K562 (cell line): Measurements from ENCODE around the gene RASAL1. TPM values are rescaled to one million over a fixed set of nuclear protein-coding genes. Genes with fewer than 3 reads are reported as not detected.

Source experiments
- ATAC-seq: fragments of 200-7000 bp; cut with Tn5 transposase; 3 replicates; pipeline ENCODE4 v1.9.1; 2020; ENCODE audit warnings: moderate library complexity
- BruUV-seq: library from RNA; stranded (reverse); fragments of 400-500 nt; replicated peaks from 2 replicates; lab custom pipeline; 2021; lab: Mats Ljungman, UMichigan
- CTCF ChIA-PET: fragments of 300-600 bp; formaldehyde crosslinking; extraction: SDS; loops from one replicate; lab custom pipeline; 2021; ENCODE audit warnings: low intra/inter-chr PET ratio; lab: Yijun Ruan, JAX
- POLR2A ChIA-PET: fragments of 300-600, 350-650 bp; sonication (Branson Sonifier 250); formaldehyde crosslinking; extraction: SDS; loops from one replicate; lab custom pipeline; 2021; ENCODE audit warnings: antibody characterized with exemption, inconsistent platforms; lab: Yijun Ruan, JAX
- DNase-seq, 4 experiments: peaks; one replicate each; pipeline versions ENCODE4 v3.0.0 to v3.0.0-alpha.2; 2011 to 2018; ENCODE audit warnings: low spot score in 3 of 4, mixed read lengths in 3 of 4; ENCODE audit errors: extremely low read depth in 1 of 4
- FAIRE-seq: peaks from 2 replicates; lab custom pipeline; 2011; peaks lifted over from hg19 to GRCh38; lab: Jason Lieb, UNC
- H2AFZ ChIP-seq: 2 replicates; pipeline ENCODE4 v1.6.0; 2011; ENCODE audit warnings: low read depth, low read length, control low read depth, inconsistent platforms
- H3K27ac ChIP-seq: fragments of 200-600 bp; 3 replicates; pipeline ENCODE4 v1.8.0; 2011; ENCODE audit warnings: low read depth, mild to moderate bottlenecking, control low read depth, inconsistent platforms, low read length, moderate library complexity, mixed read lengths; ENCODE audit errors: extremely low read depth
- H3K27me3 ChIP-seq, 2 experiments: fragments of 300-600 bp in 1 of 2; 2 replicates in 1 of 2; 3 replicates in 1 of 2; pipeline versions ENCODE4 v1.6.0 to v1.8.0; 2011; ENCODE audit warnings: inconsistent platforms in 2 of 2, low read length in 2 of 2, mild to moderate bottlenecking in 1 of 2, mixed read lengths in 1 of 2, moderate library complexity in 1 of 2; ENCODE audit not compliant: control insufficient read depth in 2 of 2, insufficient read depth in 2 of 2
- H3K36me3 ChIP-seq: fragments of 300-600 bp; 3 replicates; pipeline ENCODE4 v1.8.0; 2011; ENCODE audit warnings: mild to moderate bottlenecking, low read length, inconsistent platforms; ENCODE audit not compliant: control insufficient read depth, insufficient read depth
- H3K4me1 ChIP-seq, 2 experiments: fragments of 200-600 bp in 1 of 2; replicated peaks in 1 of 2; 2 replicates in 1 of 2; 3 replicates in 1 of 2; pipeline versions ENCODE4 v1.5.1 to v1.8.0; 2011; ENCODE audit warnings: inconsistent platforms in 2 of 2, low read length in 2 of 2, mild to moderate bottlenecking in 1 of 2, mixed read lengths in 1 of 2, moderate library complexity in 1 of 2; ENCODE audit not compliant: control insufficient read depth in 2 of 2, insufficient read depth in 2 of 2
- H3K4me2 ChIP-seq: 2 replicates; pipeline ENCODE4 v1.6.1; 2011; ENCODE audit warnings: low read length, control low read depth, inconsistent platforms, mixed read lengths; ENCODE audit not compliant: insufficient read depth
- H3K4me3 ChIP-seq: fragments of 200-600 bp; sonication (generic), shearing (Covaris generic); 2 replicates; pipeline ENCODE4 v1.5.1; 2016; ENCODE audit warnings: control low read depth, inconsistent platforms
- H3K79me2 ChIP-seq: fragments of 200-600 bp; 3 replicates; pipeline ENCODE4 v1.8.0; 2011; ENCODE audit warnings: low read length, inconsistent platforms; ENCODE audit not compliant: control insufficient read depth, insufficient read depth
- H3K9ac ChIP-seq, 2 experiments: 2 replicates each; pipeline versions ENCODE4 v1.6.0 to v1.6.1; 2011; ENCODE audit warnings: low read depth in 2 of 2, low read length in 2 of 2, control low read depth in 1 of 2, inconsistent platforms in 1 of 2, mild to moderate bottlenecking in 1 of 2, mixed read lengths in 1 of 2; ENCODE audit not compliant: insufficient read depth in 1 of 2
- H3K9me1 ChIP-seq: one replicate; pipeline ENCODE4 v1.6.0; 2011; ENCODE audit warnings: inconsistent platforms, mild to moderate bottlenecking, low read length, moderate library complexity; ENCODE audit not compliant: control insufficient read depth, insufficient read depth
- H3K9me3 ChIP-seq: replicated peaks from 2 replicates; pipeline ENCODE4 v1.5.1; 2011; ENCODE audit warnings: low read depth, low read length, inconsistent platforms; ENCODE audit not compliant: control insufficient read depth, insufficient read depth
- H4K20me1 ChIP-seq: replicated peaks from 2 replicates; pipeline ENCODE4 v1.6.1; 2011; ENCODE audit warnings: low read length, inconsistent platforms, mixed read lengths; ENCODE audit not compliant: control insufficient read depth, insufficient read depth
- JUND ChIP-seq, 2 experiments: IDR thresholded peaks; 2 replicates in 1 of 2; 3 replicates in 1 of 2; pipeline ENCODE4 v1.6.1; 2011; ENCODE audit warnings: borderline replicate concordance in 2 of 2, low read depth in 2 of 2, low read length in 2 of 2, improper control_type of control experiment in 1 of 2, missing biosample characterization in 1 of 2, missing genetic modification characterization in 1 of 2, missing genetic modification reagents in 1 of 2
- MBD2 ChIP-seq: sonication (generic); IDR thresholded peaks from 2 replicates; pipeline ENCODE4 v1.6.1; 2016; ENCODE audit warnings: low read depth, borderline replicate concordance
- ZBTB17 ChIP-seq: fragments of 450-650 bp; formaldehyde crosslinking; IDR thresholded peaks from 2 replicates; pipeline ENCODE4 v1.4.0; 2020; ENCODE audit warnings: mild to moderate bottlenecking
- ZFP36 ChIP-seq: fragments of 150-350 bp; IDR thresholded peaks from 2 replicates; pipeline ENCODE4 v1.6.1; 2018; ENCODE audit warnings: low read length, low read depth; ENCODE audit not compliant: partially characterized antibody
- in situ Hi-C: fragments of 300-500 bp; cut with MboI; formaldehyde crosslinking; loops from 4 replicates; pipeline ENCODE4 v1.15.0; 2018; ENCODE audit warnings: inconsistent platforms, mixed read lengths
- intact Hi-C: fragments of 100-400 bp; cut with micrococcal nuclease; formaldehyde crosslinking; loops from 2 replicates; pipeline ENCODE4 v1.14.2; 2022
- polyA plus RNA-seq, 8 experiments: library from polyadenylated mRNA; depleted of rRNA in 4 of 8; stranded (reverse) in 5 of 8; unstranded in 3 of 8; fragments of >200 nt; fragmentation: Nextera tagmentation in 2 of 8; fragmentation: Illumina TruSeq in 1 of 8; extraction: Ambion mirVana in 2 of 8; extraction: Trizol in 1 of 8; gene quantifications; 2 replicates each; pipeline versions ENCODE4 v1.2.1 to v1.2.3, GENCODE V29; 2011 to 2014; ENCODE audit warnings: inconsistent platforms in 1 of 8, missing spikeins in 1 of 8
- total RNA-seq, 7 experiments: library from RNA; depleted of rRNA in 6 of 7; stranded (reverse); fragments of >200 nt in 6 of 7; fragmentation: Illumina TruSeq in 2 of 7; extraction: Trizol in 2 of 7; gene quantifications; 2 replicates each; pipeline versions ENCODE4 v1.2.1 to v1.2.3, GENCODE V29; 2011 to 2021; ENCODE audit warnings: low replicate concordance in 1 of 7
- TF ChIP-seq, protein P1 (sequence below): IDR thresholded peaks from 3 replicates; pipeline ENCODE4 v1.6.1; 2011; ENCODE audit warnings: borderline replicate concordance, mild to moderate bottlenecking, moderate library complexity; ENCODE audit not compliant: insufficient read length; ENCODE audit errors: extremely low read depth
- TF ChIP-seq, protein P2 (sequence below), 2 experiments: fragments of 450-650 bp; IDR thresholded peaks; 2 replicates each; pipeline ENCODE4 v1.6.1; 2016

RASAL1 gene
- total and polyA plus RNA-seq, 9 of the 15 experiments (the other 6 are each of a cell fraction or from before 2014, with no cell fraction given), result 0.06 to 0.16 (median 0.14) TPM; not detected in 6

DNA sequence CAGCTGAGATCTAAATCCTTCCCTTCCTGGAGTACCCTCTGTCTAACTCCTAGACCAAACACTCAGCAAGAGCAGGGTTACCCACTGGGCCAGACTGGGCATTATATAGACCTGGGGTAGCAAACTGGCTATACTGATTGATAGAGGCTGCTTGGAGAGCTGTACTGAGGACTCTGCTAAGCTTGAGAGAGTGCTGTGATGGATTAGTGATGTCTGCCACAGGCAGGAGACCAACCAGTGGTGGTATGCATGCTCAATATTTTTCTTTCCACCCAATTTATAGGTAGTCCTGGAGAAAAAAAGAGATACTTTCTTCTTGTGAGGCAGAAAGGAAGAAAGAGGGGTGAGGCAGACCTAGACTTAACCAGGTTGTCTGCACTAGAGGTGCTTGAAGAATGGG lies 45.7 kb downstream of the RASAL1 start:
- Histone ChIP-seq H3K79me2 (no peaks in the 10 kb centered on the region), H3K9me3 (no peaks in the 10 kb centered on the region), H3K27ac (no peak overlapping the region), H4K20me1 (peaks cover 8% of the 10 kb centered on the region; the same call in 1 of the 2 replicates), H3K4me1 (peaks cover 2 to 31% of the 10 kb centered on the region in 2 experiments; a peak in 3 of 5 replicates), H3K9me1 (no peaks in the 10 kb centered on the region), H3K36me3 (no peaks in the 10 kb centered on the region), H3K4me3 (no peak overlapping the region), H3K9ac (no peak overlapping the region), H3K27me3 (peaks cover 0 to 38% of the 10 kb centered on the region in 2 experiments), H2AFZ (no peak overlapping the region), H3K4me2 (no peak overlapping the region)
- FAIRE-seq (no peak), ATAC-seq (no peak), DNase-seq (no peak)
- ChIA-PET POLR2A (interaction anchor here (0.6 to 1.5 kb wide), 3 partner anchors 10 to 619 kb away, joined by 3 to 4 read pairs (median 3); no protein-coding TSS in a partner anchor), CTCF (no interaction called here)
- intact Hi-C loops, result no loop called here
- no peak for TF ChIP-seq ZFP36
- no peak for TF ChIP-seq JUND (IDR thresholded peaks at IDR 0.05; ENCODE audit: borderline replicate concordance, low read depth, low read length)
- no peak for TF ChIP-seq JUND (tag; IDR thresholded peaks at IDR 0.05; ENCODE audit: borderline replicate concordance, low read depth, low read length)
- TF ChIP-seq, protein P1, sequence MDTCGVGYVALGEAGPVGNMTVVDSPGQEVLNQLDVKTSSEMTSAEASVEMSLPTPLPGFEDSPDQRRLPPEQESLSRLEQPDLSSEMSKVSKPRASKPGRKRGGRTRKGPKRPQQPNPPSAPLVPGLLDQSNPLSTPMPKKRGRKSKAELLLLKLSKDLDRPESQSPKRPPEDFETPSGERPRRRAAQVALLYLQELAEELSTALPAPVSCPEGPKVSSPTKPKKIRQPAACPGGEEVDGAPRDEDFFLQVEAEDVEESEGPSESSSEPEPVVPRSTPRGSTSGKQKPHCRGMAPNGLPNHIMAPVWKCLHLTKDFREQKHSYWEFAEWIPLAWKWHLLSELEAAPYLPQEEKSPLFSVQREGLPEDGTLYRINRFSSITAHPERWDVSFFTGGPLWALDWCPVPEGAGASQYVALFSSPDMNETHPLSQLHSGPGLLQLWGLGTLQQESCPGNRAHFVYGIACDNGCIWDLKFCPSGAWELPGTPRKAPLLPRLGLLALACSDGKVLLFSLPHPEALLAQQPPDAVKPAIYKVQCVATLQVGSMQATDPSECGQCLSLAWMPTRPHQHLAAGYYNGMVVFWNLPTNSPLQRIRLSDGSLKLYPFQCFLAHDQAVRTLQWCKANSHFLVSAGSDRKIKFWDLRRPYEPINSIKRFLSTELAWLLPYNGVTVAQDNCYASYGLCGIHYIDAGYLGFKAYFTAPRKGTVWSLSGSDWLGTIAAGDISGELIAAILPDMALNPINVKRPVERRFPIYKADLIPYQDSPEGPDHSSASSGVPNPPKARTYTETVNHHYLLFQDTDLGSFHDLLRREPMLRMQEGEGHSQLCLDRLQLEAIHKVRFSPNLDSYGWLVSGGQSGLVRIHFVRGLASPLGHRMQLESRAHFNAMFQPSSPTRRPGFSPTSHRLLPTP, result no peak
- no peak for TF ChIP-seq MBD2
- peak; percentile 87 for TF ChIP-seq ZBTB17 (CRISPR knock-in tag)
- TF ChIP-seq, protein P2, sequence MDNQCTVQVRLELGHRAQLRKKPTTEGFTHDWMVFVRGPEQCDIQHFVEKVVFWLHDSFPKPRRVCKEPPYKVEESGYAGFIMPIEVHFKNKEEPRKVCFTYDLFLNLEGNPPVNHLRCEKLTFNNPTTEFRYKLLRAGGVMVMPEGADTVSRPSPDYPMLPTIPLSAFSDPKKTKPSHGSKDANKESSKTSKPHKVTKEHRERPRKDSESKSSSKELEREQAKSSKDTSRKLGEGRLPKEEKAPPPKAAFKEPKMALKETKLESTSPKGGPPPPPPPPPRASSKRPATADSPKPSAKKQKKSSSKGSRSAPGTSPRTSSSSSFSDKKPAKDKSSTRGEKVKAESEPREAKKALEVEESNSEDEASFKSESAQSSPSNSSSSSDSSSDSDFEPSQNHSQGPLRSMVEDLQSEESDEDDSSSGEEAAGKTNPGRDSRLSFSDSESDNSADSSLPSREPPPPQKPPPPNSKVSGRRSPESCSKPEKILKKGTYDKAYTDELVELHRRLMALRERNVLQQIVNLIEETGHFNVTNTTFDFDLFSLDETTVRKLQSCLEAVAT (IDR thresholded peaks at IDR 0.05), result peak in 1 of 2 experiments; percentile 34; a peak in 1 of 4 replicates
- BruUV-seq, result no TSS peak
- in situ Hi-C loops, result no loop called here
